GM19452 (cell line): ENCODE measurements around the gene PLPPR3.

Experiments used
- ATAC-seq: cut with Tn5 transposase; IDR thresholded peaks from one replicate; pipeline ENCODE4 v1.9.1; 2021; ENCODE audit not compliant: unreplicated experiment

The PLPPR3 gene

DNA sequence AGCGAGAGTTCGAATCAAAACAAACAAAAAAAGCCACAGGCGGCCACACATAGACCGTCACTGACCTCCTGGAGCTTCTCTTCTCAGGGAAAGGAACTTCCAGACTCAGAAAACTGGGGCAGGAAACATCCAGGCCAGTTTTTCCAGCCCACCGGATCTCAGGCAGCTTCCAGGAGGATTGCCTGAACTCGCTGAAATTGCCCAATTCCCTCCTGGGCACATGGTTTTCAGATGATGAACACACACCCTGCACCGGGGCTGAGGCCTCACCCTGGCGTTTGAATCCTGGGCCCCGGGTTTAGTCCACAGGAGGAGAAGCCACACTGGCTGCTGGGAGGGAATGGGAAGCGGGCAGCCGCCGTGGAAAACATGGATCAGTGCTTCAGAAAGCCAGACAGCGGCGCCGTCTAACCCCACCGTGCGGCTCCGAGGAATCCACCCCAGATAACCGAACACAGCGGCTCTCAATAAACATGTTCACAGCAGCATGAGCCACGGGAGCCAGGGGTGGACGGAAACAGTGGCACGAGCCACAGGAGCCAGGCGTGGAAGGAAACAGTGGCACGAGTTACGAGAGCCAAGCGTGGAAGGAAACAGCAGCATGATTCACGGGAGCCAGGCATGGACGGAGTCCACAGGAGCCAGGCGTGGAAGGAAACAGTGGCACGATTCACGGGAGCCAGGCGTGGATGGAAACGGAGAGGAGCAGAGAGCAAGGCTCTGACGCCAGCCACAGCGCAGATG lies 42.7 kb downstream of the PLPPR3 start:
- ATAC-seq, result no peak

DNA sequence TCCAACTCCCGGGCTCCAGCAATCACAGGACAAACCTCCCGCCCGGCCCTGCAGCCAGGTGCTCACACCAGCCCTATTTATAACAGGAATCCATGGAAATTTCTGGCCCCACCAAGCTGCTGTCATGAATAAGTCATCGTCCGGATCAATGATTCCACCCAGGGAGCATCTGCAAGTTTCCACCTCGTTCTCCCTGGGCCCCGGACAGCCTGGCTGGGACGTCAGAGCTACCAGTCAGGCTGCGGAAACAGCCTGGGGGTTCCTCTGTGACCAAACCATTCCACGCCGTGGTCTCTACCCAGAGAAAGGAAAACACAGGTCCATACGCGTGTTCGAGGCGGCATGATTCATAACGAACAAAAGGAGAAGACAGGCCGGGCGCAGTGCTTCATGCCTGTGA lies 45.2 kb downstream of the PLPPR3 start:
- no peak for ATAC-seq

DNA sequence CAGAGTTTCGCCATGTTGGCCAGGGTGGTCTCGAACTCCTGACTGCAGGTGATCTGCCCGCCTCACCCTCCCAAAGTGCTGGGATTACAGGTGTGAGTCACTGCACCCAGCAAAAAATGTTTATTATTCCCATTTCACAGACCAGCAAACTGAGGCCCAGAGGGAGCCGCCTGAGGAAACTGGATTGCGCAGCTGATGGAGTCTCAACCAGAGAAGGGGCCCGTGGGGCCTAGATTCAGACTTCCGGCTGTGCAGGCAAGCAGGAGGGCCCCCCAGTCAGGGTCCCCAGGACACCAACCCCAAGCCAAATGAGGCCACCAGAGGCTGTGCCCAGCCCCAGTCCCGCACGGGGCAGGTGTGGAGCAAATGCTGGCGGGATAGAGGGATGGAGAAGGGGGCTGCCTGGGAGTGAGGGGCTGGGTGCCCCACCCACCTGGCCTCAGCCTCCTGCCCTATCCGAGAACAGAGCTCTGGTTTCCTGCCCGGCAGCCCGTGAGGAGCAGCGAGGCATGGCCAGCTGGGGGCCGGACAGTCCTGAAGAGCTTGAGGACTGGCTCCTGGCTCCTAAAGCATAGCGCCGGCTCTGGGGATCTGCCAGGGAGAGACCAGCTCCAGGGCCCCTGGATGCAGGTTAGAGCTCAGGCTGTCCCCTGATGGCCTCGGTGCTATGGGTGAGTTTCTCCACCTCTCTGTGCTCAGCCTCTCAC lies 48.9 kb downstream of the PLPPR3 start:
- no peak for ATAC-seq

DNA sequence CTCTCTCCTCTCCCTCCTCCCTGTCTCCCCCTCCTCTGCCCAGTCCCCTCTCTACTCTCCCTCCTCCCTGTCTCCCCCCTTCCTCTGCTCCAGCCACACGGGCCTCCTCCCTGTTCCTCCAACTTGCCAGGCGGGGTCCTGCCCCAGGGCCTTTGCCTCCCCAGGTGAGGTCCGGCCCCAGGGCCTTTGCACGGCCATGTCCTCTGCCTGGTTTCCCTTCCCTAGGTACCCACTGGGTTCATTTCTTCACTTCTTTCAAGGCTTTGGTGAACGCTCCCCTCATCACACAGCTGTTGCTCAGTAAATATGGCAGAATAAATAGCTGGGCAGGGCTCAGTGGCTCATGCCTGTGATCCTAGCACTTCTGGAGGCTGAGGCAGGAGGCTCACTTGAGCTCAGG lies 49.7 kb downstream of the PLPPR3 start:
- no peak for ATAC-seq

DNA sequence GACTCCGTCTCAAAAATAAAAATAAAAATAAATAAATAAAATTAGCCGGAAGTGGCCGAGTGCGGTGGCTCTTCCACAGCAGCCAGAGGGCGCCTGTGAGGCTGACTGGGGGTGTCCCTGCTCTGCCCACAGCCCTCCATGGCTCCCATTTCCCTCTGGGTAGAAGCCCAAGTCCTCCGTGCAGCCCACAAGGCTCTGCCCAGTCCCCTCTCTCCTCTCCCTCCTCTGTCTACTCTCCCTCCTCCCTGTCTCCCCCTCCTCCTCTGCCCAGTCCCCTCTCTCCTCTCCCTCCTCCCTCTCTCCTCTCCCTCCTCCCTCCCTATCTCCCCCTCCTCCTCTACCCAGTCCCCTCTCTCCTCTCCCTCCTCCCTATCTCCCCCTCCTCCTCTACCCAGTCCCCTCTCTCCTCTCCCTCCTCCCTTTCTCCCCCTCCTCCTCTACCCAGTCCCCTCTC lies 50.4 kb downstream of the PLPPR3 start:
- ATAC-seq, result no peak

DNA sequence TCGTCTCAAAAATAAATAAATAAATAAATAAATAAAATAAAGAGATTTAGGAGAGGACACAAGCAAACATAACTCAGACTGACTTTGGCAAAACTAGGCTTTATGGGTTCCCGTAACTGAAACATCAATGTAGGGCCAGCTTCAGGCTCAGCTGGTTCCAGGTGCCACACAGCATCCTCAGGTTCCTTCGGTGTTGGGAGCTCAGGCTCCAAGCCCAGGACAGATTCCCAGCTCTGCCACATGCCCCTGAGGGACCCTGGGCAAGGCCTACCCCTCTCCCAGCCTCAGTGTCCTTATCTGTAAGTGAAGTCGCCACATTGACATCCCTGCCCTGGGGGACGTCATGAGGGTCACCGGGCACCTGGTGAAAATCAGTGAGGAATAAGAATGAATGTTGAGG lies 52.1 kb downstream of the PLPPR3 start:
- ATAC-seq, result no peak

DNA sequence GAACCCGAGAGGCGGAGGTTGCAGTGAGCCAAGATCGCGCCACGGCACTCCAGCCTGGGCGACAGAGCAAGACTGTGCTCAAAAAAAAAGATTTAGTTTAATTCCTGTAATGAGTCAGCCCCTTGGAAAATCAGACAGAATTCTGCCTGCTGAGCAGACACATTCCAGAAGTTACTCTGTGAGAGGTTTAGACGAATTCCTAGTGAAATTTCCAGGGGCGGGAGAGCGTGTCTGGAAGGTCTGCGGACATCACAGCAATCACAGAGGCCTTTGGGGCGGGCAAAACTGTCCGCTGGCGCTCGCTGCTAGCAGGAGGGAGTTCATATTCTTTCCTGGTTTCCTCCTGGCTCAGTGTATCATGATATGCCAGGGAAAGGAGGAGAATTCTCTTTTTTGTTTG lies 53.3 kb downstream of the PLPPR3 start:
- no peak for ATAC-seq

DNA sequence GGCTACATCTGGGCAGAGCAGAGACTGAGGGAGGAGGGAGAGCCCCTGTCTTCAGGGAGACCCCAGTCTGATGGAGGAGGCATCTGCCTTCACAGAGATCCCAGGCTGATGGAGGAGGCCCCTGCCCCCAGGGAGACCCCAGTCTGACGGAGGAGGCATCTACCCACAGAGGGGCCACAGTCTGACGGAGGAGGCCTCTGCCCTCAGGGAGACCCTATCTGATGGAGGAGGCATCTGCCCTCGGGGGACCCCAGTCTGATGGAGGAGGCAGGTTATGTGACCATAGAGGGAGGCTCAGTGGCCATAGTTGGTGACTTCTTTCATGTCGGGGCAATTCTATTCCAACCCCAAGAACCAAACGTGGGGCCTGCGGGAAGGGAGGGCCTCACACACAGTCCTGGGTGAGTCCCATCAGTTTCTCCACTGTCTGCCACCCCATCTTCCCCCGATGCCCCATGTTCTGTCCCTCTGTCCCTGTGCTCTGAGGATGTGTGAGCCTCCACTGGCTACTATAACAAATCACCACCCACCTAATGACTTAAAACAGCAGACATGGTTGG lies 56.5 kb downstream of the PLPPR3 start:
- ATAC-seq, result no peak

DNA sequence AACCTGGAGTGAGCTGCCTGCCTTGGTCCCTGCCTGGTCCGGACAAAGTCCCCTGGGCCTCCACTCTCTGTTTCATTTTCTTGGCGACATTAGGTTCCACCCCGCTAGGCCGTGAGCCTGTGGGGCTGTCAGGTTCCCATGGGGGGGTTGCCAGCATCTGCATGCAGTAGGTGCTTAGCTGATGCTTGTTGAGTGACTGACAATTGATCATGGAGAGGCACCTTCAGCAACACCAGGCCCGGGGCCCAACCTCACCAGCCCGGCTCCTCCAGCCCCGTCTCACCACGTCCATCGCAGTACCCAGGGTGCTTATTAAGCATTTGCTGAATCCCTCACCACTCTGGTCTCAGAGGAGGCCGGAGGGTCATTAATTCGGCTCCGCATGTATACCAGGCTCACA lies 57.5 kb downstream of the PLPPR3 start:
- no peak for ATAC-seq

DNA sequence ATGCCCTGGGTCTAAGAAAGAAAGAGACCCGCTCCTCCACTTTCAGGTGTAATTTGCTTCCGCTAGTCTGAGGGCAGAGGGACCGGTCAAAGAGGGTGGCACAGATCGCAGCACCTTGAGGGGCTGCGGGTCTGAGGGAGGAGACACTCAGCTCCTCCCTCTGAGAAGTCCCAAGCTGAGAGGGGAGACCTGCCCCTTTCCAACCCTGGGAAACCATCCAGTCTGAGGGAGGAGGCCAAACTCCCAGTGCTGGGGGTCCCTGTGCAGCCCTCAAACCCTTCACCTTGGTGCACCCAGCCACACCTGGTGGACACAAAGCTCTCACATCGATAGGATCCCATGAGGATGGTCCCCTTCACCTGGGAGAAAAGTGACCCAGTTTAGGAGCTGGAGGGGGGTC lies 57.9 kb downstream of the PLPPR3 start:
- no peak for ATAC-seq

DNA sequence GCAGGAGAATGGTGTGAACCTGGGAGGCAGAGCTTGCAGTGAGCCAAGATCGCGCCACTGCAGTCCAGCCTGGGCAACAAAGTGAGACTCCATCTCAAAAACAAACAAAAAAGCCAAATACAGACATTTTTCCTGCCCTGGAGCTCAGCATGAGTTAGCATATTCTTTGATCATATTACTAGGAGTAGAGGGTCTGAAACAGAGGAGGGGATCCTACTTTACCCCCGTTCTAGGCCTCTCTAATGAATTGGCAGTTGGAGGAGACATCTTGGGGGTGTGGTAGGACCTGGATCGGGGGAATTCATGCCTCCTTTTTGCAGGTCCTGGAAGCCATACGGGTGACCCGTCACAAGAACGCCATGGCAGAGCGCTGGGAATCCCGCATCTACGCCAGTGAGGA lies 58.6 kb downstream of the PLPPR3 start:
- ATAC-seq, result no peak
